Measurements from ENCODE around the gene GPR78.

GPR78 gene

GRCh38 chr4:8587469-8588195, 7.4 kb downstream of the GPR78 start:
- DNase-seq = no peak

GRCh38 chr4:8588196-8588470, 7.9 kb downstream of the GPR78 start:
- DNase-seq = no peak

GRCh38 chr4:8589336-8589735, 9.1 kb downstream of the GPR78 start:
- DNase-seq = no peak

DNA sequence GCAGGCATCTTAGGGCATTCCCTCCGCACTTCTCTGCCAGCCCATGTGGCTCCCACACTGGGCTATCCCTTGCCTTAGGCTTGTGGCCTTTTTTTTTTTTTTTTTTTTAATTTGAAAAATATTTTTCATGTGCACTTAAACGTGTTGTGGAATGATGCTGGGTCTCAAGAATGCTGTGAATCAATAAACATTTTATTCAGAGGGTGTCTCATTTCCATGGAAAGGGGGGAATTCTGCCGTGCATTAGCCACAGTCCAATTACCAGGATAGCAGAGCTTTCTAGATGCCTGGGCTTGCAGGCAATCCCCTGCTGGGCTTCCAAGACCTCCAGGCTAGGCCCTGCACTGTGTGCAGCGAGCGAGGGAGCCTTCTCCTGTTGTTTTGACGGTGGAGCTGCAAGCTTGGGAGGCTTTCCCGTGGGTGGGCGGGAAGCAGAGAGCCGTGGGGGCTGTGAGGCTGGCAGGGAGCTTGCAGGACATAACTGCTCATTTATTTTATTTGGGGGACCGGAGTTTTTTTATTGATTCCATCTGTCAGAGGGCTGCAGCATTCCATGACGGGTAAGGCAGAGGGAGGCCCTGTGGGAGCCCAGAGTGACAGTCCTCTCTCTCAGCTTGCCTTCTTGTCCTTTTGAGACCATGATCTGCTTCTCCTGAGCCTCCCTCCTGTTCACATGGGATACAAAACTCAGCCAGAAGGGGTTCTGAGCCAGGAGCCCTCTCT, 9.8 kb downstream of the GPR78 start:
- DNase-seq = no peak

GRCh38 chr4:8590546-8590880, 10.3 kb downstream of the GPR78 start:
- DNase-seq = no peak

DNA sequence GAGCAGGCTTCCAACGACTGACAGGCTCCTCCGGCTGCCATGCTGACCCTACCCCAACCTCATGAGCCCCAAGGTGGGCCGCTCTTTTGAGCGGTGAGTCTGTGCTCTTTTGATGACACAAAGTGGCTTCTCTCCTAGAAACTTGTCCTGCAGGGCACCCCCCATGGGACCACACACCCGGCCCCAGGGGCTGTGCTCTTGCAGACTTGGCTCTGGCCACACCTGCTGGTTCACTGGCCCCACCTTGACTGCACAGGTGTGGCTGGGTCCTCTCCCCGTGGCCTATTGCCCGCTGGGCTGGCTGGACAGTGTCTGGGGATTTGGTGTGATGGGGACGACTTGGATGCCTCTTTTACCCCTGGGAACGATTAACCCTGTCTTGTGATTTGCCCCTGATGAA, 10.9 kb downstream of the GPR78 start:
- DNase-seq = no peak

DNA sequence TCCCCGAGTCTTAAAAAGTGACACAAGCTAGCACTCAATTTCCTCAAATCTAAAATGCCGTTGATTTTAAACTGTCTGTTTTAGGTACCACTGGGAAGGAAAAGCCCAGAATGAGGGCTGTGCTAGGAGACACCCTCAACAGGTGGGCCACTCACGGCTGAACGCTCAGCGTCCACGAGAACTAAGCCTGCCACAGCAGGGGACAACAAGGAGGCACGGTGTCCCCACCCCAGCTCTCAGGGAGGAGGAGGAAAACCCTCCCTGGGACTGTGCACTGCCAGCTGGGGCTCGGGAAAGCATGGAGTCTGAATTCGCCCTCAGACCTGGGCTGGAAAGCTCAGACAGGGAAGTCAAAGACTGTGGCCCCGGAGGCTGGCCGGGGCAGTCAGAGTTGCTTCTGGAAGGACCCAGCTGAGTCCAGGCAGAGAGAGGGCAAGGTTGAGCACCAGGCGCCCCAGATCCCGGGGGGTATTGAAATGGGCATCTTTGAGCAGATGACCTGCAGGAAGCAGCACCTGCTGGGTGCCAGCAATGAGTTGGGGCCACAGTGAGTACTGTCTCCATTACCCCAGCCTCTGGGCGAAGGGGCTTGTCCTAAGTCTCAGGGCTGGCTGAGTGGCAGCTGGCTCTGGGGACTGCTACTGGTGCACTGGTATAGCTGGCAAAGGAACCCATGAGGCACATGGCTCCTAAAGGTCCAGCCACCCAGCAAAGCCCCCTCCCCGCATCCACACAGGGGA, 11.6 kb downstream of the GPR78 start:
- no peak for DNase-seq

- no peak for DNase-seq
These were observed 12.4 kb downstream of the GPR78 start, which contains the start of gene CPZ for GRCh38 chr4:8592366-8593263. CPZ (plus strand) TSS chr4:8592765; CDS start chr4:8592834, 69 bp downstream.

- DNase-seq = no peak
These were observed 13.3 kb downstream of the GPR78 start for GRCh38 chr4:8593264-8594096.

DNA sequence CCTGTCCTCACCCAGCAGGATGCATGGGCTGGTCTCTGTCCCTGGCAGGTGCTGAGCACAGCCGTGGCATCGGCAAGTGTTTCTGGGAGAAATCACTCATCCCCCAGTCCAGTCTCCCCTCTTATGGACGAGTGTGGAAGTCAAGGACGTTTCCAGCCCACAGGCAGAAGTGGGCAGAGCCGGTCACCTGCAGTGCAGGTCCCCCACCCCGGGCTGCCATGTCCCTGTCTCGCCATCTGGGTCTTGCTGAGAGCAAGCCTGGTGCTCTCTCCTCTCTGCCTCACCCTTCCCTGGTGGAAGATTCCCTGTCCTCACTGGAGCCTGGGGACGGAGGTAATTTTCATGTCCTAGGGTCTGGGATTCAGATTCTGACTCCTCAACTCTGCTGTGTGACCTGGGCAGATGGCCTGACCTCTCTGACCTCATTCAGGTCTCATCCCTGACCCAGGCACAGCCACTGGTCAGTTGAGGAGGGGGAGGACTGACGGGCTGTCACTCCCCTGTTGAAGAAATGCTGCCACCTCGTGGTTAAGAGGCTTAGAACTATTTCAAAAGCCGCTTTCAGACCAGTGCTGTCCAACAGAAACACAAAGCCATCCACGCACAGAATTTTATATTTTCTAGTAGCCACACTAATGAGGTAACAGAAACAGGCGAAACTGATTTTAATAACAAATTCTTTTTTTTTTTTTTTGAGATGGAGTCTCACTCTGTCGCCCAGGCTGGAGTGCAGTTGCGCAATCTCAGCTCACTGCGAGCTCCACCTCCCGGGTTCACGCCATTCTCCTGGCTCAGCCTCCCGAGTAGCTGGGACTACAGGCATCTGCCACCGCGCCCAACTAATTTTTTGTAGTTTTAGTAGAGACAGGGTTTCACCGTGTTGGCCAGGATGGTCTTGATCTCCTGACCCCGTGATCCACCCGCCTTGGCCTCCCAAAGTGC, 14.2 kb downstream of the GPR78 start:
- peak; percentile 26 to 67 (median 39) for DNase-seq

DNA sequence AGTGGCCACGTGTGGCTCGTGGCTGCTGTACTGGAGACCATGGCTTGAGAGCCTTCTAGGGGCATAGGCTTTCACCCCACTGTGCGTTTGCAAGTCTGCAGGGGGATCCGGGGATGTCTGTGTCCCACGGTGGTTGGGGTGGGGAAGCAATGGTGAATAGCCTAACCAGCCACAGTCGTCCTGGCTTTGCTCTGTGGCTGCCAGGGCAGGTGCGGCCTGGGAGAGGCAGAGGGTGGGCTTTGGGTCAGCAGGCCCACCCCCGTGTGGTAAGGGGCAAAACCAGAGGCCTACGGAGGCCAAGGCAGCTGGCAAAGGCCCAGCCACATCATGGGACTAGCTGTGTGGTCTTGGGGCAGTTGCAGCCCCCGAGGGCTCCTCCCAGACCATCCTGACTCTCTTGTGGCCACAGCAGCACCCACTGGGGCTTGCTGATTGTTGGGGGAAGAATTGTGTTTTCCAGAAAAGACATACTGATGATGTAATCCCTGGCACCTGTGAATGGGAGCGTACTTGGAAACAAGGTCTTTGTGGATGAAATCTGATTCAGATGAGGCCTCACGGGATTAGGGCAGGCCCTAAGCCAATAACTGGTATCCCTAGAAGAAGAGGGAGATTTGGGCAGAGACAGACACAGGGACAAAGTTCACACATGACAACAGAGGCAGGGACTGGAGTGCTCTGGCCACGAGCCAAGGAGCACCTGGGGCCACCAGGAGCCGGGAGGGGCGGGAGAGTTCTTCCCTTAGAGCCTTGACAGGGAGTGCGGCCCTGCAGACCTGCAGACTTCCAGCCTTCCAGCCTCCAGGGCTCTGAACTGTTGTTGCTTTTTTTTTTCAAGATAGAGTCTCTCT, 15.3 kb downstream of the GPR78 start:
- DNase-seq = no peak

DNA sequence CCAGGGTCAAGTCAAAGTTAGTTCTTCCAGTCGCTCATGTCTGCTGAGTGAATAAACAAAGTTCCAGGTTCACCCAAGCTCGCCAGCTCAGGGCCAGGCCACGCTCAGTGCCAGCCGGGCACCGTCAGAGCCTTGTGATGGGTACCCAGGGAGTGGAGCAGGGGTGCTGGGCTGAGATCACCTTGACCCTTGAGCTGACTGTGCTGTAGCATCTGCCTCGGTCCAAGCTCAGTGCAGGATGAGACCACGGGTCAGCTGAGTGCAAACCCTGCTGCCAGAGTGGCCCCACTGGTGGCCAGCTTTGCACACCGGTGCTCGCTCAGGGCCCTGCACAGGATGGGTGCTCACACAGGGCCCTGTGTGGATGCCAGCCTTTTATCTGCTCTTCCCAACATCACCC, 16.7 kb downstream of the GPR78 start:
- DNase-seq = no peak

DNA sequence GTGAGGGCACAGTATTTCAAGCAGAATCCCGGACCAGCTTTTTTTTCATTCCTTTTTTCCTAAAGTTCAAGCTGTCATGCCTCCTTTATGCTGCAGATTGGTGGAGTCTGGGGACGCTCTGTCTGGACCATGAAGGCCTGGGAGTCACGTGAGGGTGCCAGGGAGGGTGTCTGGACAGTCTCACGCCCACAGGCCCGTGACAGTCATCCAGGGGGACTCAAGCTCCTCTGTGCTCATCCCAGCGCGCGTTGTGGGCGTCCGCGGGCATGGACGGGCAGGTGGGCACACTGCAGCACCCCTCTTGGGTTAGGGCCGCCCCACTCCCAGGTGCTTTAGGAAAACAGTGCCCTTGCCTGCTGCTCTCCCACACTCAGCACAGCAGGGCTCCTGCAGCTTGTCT, 17.1 kb downstream of the GPR78 start:
- no peak for DNase-seq

GRCh38 chr4:8597791-8598190, 17.6 kb downstream of the GPR78 start:
- no peak for DNase-seq

DNA sequence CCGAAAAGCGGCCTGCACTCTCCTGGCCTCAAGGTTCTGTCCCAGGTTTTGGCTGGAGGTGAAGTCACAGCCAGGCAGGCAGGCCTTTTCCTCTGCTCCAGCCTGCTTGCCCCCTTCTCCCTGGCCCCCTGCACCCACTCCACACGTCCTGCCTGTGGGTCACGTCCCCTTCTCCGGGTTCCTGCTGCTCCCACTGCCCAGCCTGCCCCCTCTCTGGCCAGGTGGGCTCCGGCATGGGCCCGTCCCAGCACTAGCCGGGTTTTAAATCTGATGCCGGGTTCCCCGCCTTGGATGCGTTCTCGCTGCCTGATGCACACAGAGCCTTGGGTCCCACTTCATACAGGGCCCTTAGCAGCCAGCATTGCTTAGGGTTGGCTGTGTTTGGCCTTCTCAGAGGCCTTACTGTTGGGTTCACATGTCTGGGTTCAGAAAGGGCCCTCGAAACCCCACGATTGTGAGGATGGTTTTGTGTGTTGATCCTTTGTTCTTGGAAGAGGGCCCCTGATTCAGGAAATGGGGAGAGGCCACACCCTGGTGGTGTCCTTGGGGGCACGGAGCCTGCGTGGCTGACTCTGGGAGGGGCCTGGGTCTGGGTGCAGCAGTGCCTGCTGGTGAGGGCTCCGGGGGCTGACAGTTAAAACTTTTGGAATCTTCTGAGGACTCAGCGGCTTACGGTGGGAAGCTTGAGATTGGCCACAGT, 18.3 kb downstream of the GPR78 start:
- DNase-seq = no peak

GRCh38 chr4:8599091-8599460, 18.9 kb downstream of the GPR78 start:
- no peak for DNase-seq

DNA sequence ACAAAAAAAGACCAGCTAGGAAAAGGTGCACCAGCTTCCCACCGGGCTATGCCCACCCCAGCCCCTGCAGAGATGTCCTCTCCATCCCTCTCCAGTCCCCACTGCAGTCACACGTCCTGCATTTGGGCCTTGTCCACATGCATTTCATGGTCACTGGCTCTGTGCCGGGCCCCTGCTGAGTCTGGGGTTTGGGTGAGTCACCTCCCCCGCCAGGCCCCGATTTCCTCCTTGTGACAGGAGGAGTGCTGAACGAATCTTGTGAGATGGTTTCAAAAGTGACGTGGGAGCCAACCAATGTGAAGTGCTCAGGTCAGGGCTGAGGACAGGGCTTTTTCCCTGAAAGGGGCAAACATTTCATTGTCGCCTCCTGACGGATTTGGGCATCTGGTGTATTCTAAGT, 19.5 kb downstream of the GPR78 start:
- DNase-seq = no peak

DNA sequence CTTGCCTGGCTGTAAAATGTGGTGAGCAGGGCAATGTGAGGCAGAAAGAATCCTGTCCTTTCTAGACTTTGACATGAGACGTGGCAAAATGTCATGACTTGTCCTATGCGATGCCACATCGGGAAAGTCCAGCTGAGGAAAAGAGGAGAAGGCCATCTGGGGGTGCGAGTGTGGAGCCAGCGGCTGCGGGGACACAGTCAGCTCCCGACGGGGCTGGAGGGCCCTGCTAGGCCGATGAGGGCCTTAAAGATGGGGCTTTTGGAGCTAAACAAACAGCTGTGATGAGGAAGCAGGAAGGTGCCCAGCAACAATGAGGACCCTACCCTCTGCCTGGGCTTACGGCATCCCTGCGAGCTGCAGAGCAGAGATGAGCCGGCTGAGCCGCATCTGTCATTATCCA, 20.1 kb downstream of the GPR78 start:
- no peak for DNase-seq

- no peak for DNase-seq
These were observed 20.5 kb downstream of the GPR78 start for GRCh38 chr4:8600686-8601085.
